HL-60 (cell line): Measurements from ENCODE around the gene PAPPA2.

Experiments
- DNase-seq, 2 experiments: peaks; one replicate each; pipeline ENCODE4 v3.0.0-alpha.2; 2010 to 2020; ENCODE audit warnings: low read depth in 1 of 2, low spot score in 1 of 2
- H3K27ac ChIP-seq: fragments of 250-450 bp; sonication (Bioruptor Pico); replicated peaks from 2 replicates; pipeline ENCODE4 v1.5.1; 2020; ENCODE audit warnings: mild to moderate bottlenecking, moderate library complexity
- H3K27me3 ChIP-seq: fragments of 250-450 bp; sonication (Bioruptor Pico); 2 replicates; pipeline ENCODE4 v1.5.1; 2021; ENCODE audit warnings: mild to moderate bottlenecking, moderate library complexity; ENCODE audit not compliant: insufficient read depth, poor library complexity, severe bottlenecking
- H3K4me3 ChIP-seq: replicated peaks from 2 replicates; pipeline ENCODE4 v1.5.1; 2011; ENCODE audit warnings: mild to moderate bottlenecking, control low read depth, low read length; ENCODE audit not compliant: insufficient read depth
- GABPA ChIP-seq: IDR thresholded peaks from 2 replicates; pipeline ENCODE4 v1.6.1; 2012; ENCODE audit warnings: low read depth
- POLR2AphosphoS5 ChIP-seq: IDR thresholded peaks from 2 replicates; pipeline ENCODE4 v1.6.1; 2012; ENCODE audit warnings: low read depth
- REST ChIP-seq: IDR thresholded peaks from 2 replicates; pipeline ENCODE4 v1.6.1; 2012; ENCODE audit warnings: low read depth; ENCODE audit not compliant: insufficient replicate concordance
- SPI1 ChIP-seq: IDR thresholded peaks from 2 replicates; pipeline ENCODE4 v1.6.1; 2012; ENCODE audit warnings: low read depth, mild to moderate bottlenecking, borderline replicate concordance
- TF ChIP-seq, protein P1 (sequence below): IDR thresholded peaks from one replicate; pipeline ENCODE4 v1.5.1; 2011; ENCODE audit warnings: low read length, control low read depth, inconsistent platforms; ENCODE audit not compliant: insufficient read depth

PAPPA2 gene

GRCh38 chr1:176838276-176838995 is 375.5 kb downstream of the PAPPA2 start:
- Histone ChIP-seq H3K27me3 (no peaks in the 10 kb centered on the region), H3K27ac (no peak overlapping the region), H3K4me3 (no peak overlapping the region)
- no peak for DNase-seq
- TF ChIP-seq GABPA (no peak), POLR2AphosphoS5 (no peak), REST (no peak), SPI1 (no peak)
- TF ChIP-seq, protein P1, sequence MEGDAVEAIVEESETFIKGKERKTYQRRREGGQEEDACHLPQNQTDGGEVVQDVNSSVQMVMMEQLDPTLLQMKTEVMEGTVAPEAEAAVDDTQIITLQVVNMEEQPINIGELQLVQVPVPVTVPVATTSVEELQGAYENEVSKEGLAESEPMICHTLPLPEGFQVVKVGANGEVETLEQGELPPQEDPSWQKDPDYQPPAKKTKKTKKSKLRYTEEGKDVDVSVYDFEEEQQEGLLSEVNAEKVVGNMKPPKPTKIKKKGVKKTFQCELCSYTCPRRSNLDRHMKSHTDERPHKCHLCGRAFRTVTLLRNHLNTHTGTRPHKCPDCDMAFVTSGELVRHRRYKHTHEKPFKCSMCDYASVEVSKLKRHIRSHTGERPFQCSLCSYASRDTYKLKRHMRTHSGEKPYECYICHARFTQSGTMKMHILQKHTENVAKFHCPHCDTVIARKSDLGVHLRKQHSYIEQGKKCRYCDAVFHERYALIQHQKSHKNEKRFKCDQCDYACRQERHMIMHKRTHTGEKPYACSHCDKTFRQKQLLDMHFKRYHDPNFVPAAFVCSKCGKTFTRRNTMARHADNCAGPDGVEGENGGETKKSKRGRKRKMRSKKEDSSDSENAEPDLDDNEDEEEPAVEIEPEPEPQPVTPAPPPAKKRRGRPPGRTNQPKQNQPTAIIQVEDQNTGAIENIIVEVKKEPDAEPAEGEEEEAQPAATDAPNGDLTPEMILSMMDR, result no peak

DNA sequence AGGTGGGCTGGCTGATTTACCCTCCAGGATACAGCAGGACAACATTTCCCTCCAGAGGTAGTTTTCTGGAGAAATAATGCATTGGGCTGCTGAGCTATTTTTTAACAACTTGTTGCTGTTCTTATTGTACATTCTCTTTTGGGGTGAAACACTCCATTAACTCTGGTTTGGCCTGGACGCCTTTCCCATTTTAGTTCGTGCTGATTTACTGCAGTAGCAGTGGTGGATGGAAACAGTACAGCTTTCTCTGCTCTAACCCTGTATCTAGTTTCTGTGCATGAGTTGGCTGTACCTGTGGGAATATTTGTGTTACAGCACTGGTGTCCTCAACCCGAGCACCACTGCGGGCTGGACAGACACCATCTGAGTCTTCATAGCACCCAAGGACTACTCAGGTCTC is 376.2 kb downstream of the PAPPA2 start:
- Histone ChIP-seq H3K27me3 (no peaks in the 10 kb centered on the region), H3K4me3 (no peak overlapping the region), H3K27ac (no peak overlapping the region)
- DNase-seq, result no peak
- TF ChIP-seq POLR2AphosphoS5, result no peak
- TF ChIP-seq REST, result no peak
- TF ChIP-seq GABPA, result no peak
- TF ChIP-seq, protein P1, result no peak
- TF ChIP-seq SPI1, result no peak

GRCh38 chr1:176841238-176841637 is 378.3 kb downstream of the PAPPA2 start:
- DNase-seq, result no peak
- TF ChIP-seq, protein P1, result no peak
- TF ChIP-seq REST (no peak), POLR2AphosphoS5 (no peak), SPI1 (no peak)
- no peak overlapping the region for H3K27ac ChIP-seq
- H3K27me3 ChIP-seq, result no peaks in the 10 kb centered on the region
- H3K4me3 ChIP-seq, result no peak overlapping the region
